DLD1 (cell line): ENCODE data around the gene CLK1.

Source experiments
- in situ Hi-C: cut with HindIII; loops from 2 replicates; pipeline ENCODE4 v1.10.0; 2017; ENCODE audit warnings: low sequenced_read_pairs

The CLK1 gene

GRCh38 chr2:200811333-200812121 lies 52.9 kb downstream of the CLK1 start, which contains the start of gene BZW1:
BZW1 (plus strand) TSS chr2:200811910; CDS start chr2:200813218, 1,308 bp downstream.
- in situ Hi-C loops = no loop called here

GRCh38 chr2:200810998-200811332 lies 53.5 kb downstream of the CLK1 start:
- in situ Hi-C loops = no loop called here

- in situ Hi-C loops = no loop called here
Measured at GRCh38 chr2:200810252-200810997, 54.0 kb downstream of the CLK1 start.

GRCh38 chr2:200809506-200810251 lies 54.8 kb downstream of the CLK1 start:
- in situ Hi-C loops = no loop called here
